PC-3 (cell line): ENCODE measurements around the gene SNX2. TPM values are rescaled to one million over a fixed set of nuclear protein-coding genes. Genes with fewer than 3 reads are reported as not detected.

Experiments used
- ATAC-seq: fragments of 200-7000 bp; cut with Tn5 transposase; 2 replicates; pipeline ENCODE4 v1.9.1; 2020; ENCODE audit warnings: mild to moderate bottlenecking, moderate library complexity
- BruUV-seq: library from RNA; stranded (reverse); fragments of 400-500 nt; replicated peaks from 2 replicates; lab custom pipeline; 2021; lab: Mats Ljungman, UMichigan
- CTCF ChIA-PET: fragments of 300-600 bp; sonication (Branson Sonifier 250); formaldehyde crosslinking; loops from one replicate; lab custom pipeline; 2022; ENCODE audit warnings: antibody characterized with exemption; lab: Charles Lee
- POLR2A ChIA-PET: fragments of 300-600 bp; sonication (Branson Sonifier 250); formaldehyde crosslinking; loops from one replicate; lab custom pipeline; 2022; ENCODE audit warnings: antibody characterized with exemption; ENCODE audit not compliant: unreplicated experiment; lab: Charles Lee
- DNase-seq: peaks from one replicate; pipeline ENCODE4 v3.0.0-alpha.2; 2015
- H2AFZ ChIP-seq: fragments of 300-600 bp; sonication (generic); 2 replicates; pipeline ENCODE4 v1.6.0; 2016; ENCODE audit warnings: antibody characterized with exemption, low read length
- H3F3A ChIP-seq: fragments of 300-600 bp; sonication (generic); one replicate; pipeline ENCODE4 v1.6.0; 2017; ENCODE audit warnings: antibody characterized with exemption, low read length, control low read depth, mild to moderate bottlenecking; ENCODE audit not compliant: unreplicated experiment
- H3K27ac ChIP-seq: fragments of 300-600 bp; sonication (generic); 2 replicates; pipeline ENCODE4 v1.5.1; 2016; ENCODE audit warnings: mild to moderate bottlenecking, low read length
- H3K27me3 ChIP-seq: fragments of 300-600 bp; sonication (generic); 2 replicates; pipeline ENCODE4 v1.6.1; 2016; ENCODE audit warnings: low read length, mixed read lengths
- H3K36me3 ChIP-seq: fragments of 300-600 bp; sonication (generic); 2 replicates; pipeline ENCODE4 v1.6.1; 2016; ENCODE audit warnings: low read depth, mixed run types, low read length, mixed read lengths
- H3K4me1 ChIP-seq: fragments of 300-600 bp; sonication (generic); 2 replicates; pipeline ENCODE4 v1.5.1; 2016; ENCODE audit warnings: low read length; ENCODE audit not compliant: insufficient read depth
- H3K4me2 ChIP-seq: fragments of 300-600 bp; sonication (generic); 2 replicates; pipeline ENCODE4 v1.6.0; 2016; ENCODE audit warnings: low read length
- H3K4me3 ChIP-seq: fragments of 300-600 bp; sonication (generic); 2 replicates; pipeline ENCODE4 v1.5.1; 2016; ENCODE audit warnings: mild to moderate bottlenecking, low read length, mixed read lengths
- H3K79me2 ChIP-seq: fragments of 300-600 bp; sonication (generic); 2 replicates; pipeline ENCODE4 v1.6.1; 2017; ENCODE audit warnings: low read length, mixed read lengths
- H3K9ac ChIP-seq: fragments of 300-600 bp; sonication (generic); 2 replicates; pipeline ENCODE4 v1.6.0; 2016; ENCODE audit warnings: mild to moderate bottlenecking, low read length
- H3K9me2 ChIP-seq: fragments of 300-600 bp; sonication (generic); replicated peaks from 2 replicates; pipeline ENCODE4 v1.6.1; 2016; ENCODE audit warnings: mixed run types, low read length, mixed read lengths
- H3K9me3 ChIP-seq: fragments of 300-600 bp; sonication (generic); 2 replicates; pipeline ENCODE4 v1.6.1; 2016; ENCODE audit warnings: low read length, mixed read lengths
- H4K20me1 ChIP-seq: fragments of 300-600 bp; sonication (generic); 2 replicates; pipeline ENCODE4 v1.6.1; 2016; ENCODE audit warnings: low read length, mixed read lengths
- EZH2 ChIP-seq: fragments of 300-600 bp; sonication (generic); IDR thresholded peaks from one replicate; pipeline ENCODE4 v1.6.1; 2017; ENCODE audit warnings: antibody characterized with exemption, mild to moderate bottlenecking, low read length; ENCODE audit not compliant: unreplicated experiment
- EZH2phosphoT487 ChIP-seq: fragments of 300-600 bp; sonication (generic); IDR thresholded peaks from 2 replicates; pipeline ENCODE4 v1.6.1; 2018; ENCODE audit warnings: mild to moderate bottlenecking, antibody characterized with exemption, low read length, borderline replicate concordance
- intact Hi-C: fragments of 100-400 bp; cut with micrococcal nuclease; formaldehyde crosslinking; loops from 2 replicates; pipeline ENCODE4 v1.9.0; 2023
- total RNA-seq: library from RNA; depleted of rRNA; stranded (reverse); fragments of >200 nt; gene quantifications from 2 replicates; pipeline ENCODE4 v1.2.3, GENCODE V29; 2014
- TF ChIP-seq, protein P1 (sequence below): fragments of 300-600 bp; sonication (generic); conservative IDR thresholded peaks from 2 replicates; pipeline ENCODE4 v1.5.1; 2017; ENCODE audit warnings: antibody characterized with exemption, low read depth, mild to moderate bottlenecking, low read length

Gene SNX2
- total RNA-seq, 1 experiment from 2014 or later, result 33.7 TPM

DNA sequence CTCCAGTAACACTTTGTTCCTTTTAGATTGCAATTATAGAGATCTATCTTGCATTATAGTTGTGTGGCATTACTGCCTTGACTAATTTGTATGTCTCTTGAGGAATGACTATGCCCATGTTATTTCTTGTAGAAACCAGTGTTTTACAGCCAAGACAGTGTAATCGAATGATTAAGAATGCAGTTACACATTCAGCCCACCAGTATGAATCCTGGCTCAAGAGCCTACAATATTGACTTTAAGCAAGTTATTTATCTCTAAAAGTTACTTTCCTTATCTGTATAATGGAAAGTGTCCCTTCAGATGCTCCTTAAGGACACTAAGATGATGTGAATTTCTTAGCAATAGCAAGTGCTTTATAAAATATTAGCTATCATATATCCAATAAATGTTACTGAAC, 60.8 kb downstream of the SNX2 start:
- Histone ChIP-seq H3K36me3 (no peaks in the 10 kb centered on the region), H3K4me1 (no peaks in the 10 kb centered on the region), H3K27ac (no peak overlapping the region), H3K9me2 (no peaks in the 10 kb centered on the region), H3F3A (no peaks in the 10 kb centered on the region), H3K79me2 (no peaks in the 10 kb centered on the region), H3K27me3 (no peaks in the 10 kb centered on the region), H3K4me3 (no peak overlapping the region), H4K20me1 (no peaks in the 10 kb centered on the region), H3K9ac (no peak overlapping the region), H3K4me2 (no peak overlapping the region), H3K9me3 (no peaks in the 10 kb centered on the region), H2AFZ (no peak overlapping the region)
- intact Hi-C loops, result no loop called here
- no TSS peak for BruUV-seq
- DNase-seq (no peak), ATAC-seq (peak; percentile 24; the same call in 1 of the 2 replicates)
- TF ChIP-seq EZH2, result no peak
- TF ChIP-seq, protein P1, sequence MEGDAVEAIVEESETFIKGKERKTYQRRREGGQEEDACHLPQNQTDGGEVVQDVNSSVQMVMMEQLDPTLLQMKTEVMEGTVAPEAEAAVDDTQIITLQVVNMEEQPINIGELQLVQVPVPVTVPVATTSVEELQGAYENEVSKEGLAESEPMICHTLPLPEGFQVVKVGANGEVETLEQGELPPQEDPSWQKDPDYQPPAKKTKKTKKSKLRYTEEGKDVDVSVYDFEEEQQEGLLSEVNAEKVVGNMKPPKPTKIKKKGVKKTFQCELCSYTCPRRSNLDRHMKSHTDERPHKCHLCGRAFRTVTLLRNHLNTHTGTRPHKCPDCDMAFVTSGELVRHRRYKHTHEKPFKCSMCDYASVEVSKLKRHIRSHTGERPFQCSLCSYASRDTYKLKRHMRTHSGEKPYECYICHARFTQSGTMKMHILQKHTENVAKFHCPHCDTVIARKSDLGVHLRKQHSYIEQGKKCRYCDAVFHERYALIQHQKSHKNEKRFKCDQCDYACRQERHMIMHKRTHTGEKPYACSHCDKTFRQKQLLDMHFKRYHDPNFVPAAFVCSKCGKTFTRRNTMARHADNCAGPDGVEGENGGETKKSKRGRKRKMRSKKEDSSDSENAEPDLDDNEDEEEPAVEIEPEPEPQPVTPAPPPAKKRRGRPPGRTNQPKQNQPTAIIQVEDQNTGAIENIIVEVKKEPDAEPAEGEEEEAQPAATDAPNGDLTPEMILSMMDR, result no peak
- no peak for TF ChIP-seq EZH2phosphoT487
- ChIA-PET POLR2A (no interaction called here), CTCF (no interaction called here)

DNA sequence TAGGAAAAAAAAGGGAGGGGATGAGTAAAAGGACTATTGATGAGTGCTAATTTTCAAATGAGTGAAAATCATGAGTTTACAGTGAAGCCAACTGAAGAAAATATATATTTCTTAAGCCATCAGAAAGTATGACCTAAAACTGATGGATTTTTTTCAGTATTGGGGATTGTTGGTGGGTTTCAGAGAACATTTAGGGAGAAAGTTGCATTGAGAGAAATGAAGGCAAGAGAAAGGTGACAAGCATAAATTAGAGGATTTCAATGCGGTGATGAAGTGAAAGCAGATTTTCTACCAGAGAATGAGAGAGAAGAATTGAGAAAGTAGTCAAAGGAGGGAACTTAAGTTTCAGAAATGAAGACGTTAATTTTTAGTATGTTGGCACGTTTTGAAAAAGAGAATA, 62.1 kb downstream of the SNX2 start:
- Histone ChIP-seq H3K9me3 (no peaks in the 10 kb centered on the region), H3K4me1 (no peaks in the 10 kb centered on the region), H3K4me3 (no peak overlapping the region), H3K27me3 (no peaks in the 10 kb centered on the region), H3K9me2 (no peaks in the 10 kb centered on the region), H3K4me2 (no peak overlapping the region), H4K20me1 (no peaks in the 10 kb centered on the region), H2AFZ (no peak overlapping the region), H3K27ac (no peak overlapping the region), H3K79me2 (no peaks in the 10 kb centered on the region), H3K9ac (no peak overlapping the region), H3F3A (no peaks in the 10 kb centered on the region), H3K36me3 (no peaks in the 10 kb centered on the region)
- intact Hi-C loops, result no loop called here
- no TSS peak for BruUV-seq
- ChIA-PET CTCF (no interaction called here), POLR2A (no interaction called here)
- ATAC-seq, result no peak
- DNase-seq, result no peak
- TF ChIP-seq, protein P1, result no peak
- TF ChIP-seq EZH2phosphoT487 (no peak), EZH2 (no peak)

DNA sequence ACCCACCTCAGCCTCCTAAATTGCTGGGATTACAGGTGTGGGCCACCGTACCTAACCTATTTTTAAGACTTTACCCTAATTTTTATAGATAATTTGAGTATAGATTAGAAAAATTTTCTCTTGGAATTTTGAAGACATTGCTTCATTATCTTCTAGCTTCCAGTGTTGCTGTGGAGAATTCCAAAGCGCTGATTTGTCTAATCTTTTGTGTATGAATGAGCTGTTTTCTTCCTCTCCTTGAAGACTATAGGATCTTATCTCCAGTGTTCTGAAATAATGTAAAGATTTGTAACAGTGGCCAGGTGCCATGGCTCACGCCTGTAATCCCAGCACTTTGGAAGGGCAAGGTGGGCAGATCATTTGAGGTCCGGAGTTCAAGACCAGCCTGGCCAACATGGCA, 64.9 kb downstream of the SNX2 start:
- no peaks in the 10 kb centered on the region for H3K36me3 ChIP-seq
- H3K27ac ChIP-seq, result no peak overlapping the region
- intact Hi-C loops, result loop anchor here (10.0 kb wide), 1 partner anchor 195 kb away; the partner anchor contains the start of gene PPIC
- no peak for TF ChIP-seq EZH2phosphoT487
- TF ChIP-seq, protein P1, result no peak
- TF ChIP-seq EZH2, result no peak
- CTCF ChIA-PET, result no interaction called here
- no peaks in the 10 kb centered on the region for H3K9me2 ChIP-seq
- ATAC-seq, result no peak
- no peak overlapping the region for H3K4me3 ChIP-seq
- H3K4me2 ChIP-seq, result no peak overlapping the region
- no peaks in the 10 kb centered on the region for H3K9me3 ChIP-seq
- H2AFZ ChIP-seq, result no peak overlapping the region
- no peak overlapping the region for H3K9ac ChIP-seq
- POLR2A ChIA-PET, result no interaction called here
- no peak for DNase-seq
- H3K79me2 ChIP-seq, result no peaks in the 10 kb centered on the region
- H3K4me1 ChIP-seq, result peaks cover 10% of the 10 kb centered on the region; the same call in 1 of the 2 replicates
- H3K27me3 ChIP-seq, result no peaks in the 10 kb centered on the region
- H4K20me1 ChIP-seq, result no peaks in the 10 kb centered on the region
- BruUV-seq, result no TSS peak
- no peaks in the 10 kb centered on the region for H3F3A ChIP-seq
